Glomerular endothelial cell (primary cell): Measurements from ENCODE around the gene ZBTB16. TPM values are rescaled to one million over a fixed set of nuclear protein-coding genes. Genes with fewer than 3 reads are reported as not detected.

Experiments used
- DNase-seq: peaks from one replicate; pipeline ENCODE4 v3.0.0-alpha.2; 2011; ENCODE audit warnings: low read depth, low spot score; ENCODE audit errors: extremely low read depth
- total RNA-seq: library from RNA; depleted of rRNA; stranded (reverse); fragments of >200 nt; gene quantifications from 2 replicates; pipeline ENCODE4 v1.2.3, GENCODE V29; 2015

ZBTB16 gene
- total RNA-seq, 1 donor from 2014 or later = 6.9 TPM

GRCh38 chr11:114228435-114229411, 169.2 kb downstream of the ZBTB16 start:
- DNase-seq = no peak

- no peak for DNase-seq
These were observed 170.7 kb downstream of the ZBTB16 start for GRCh38 chr11:114230031-114230704.

- DNase-seq = no peak
These were observed 173.0 kb downstream of the ZBTB16 start for GRCh38 chr11:114232400-114233059.

GRCh38 chr11:114233755-114234154, 174.2 kb downstream of the ZBTB16 start:
- DNase-seq = no peak

GRCh38 chr11:114236829-114237228, 177.3 kb downstream of the ZBTB16 start:
- no peak for DNase-seq

- DNase-seq = no peak
These were observed 178.1 kb downstream of the ZBTB16 start for GRCh38 chr11:114237321-114238280.

GRCh38 chr11:114239753-114240161, 180.2 kb downstream of the ZBTB16 start:
- DNase-seq = no peak

- no peak for DNase-seq
These were observed 182.5 kb downstream of the ZBTB16 start for GRCh38 chr11:114242032-114242431.

- DNase-seq = no peak
These were observed 184.2 kb downstream of the ZBTB16 start for GRCh38 chr11:114243461-114244372.

GRCh38 chr11:114244726-114245394, 185.3 kb downstream of the ZBTB16 start:
- no peak for DNase-seq

- no peak for DNase-seq
These were observed 187.0 kb downstream of the ZBTB16 start for GRCh38 chr11:114246321-114247069.

- DNase-seq = no peak
These were observed 187.7 kb downstream of the ZBTB16 start for GRCh38 chr11:114247070-114247789.

- no peak for DNase-seq
These were observed 190.7 kb downstream of the ZBTB16 start for GRCh38 chr11:114250180-114250579.

GRCh38 chr11:114250993-114251814, 191.7 kb downstream of the ZBTB16 start:
- no peak for DNase-seq

- DNase-seq = no peak
These were observed 192.4 kb downstream of the ZBTB16 start for GRCh38 chr11:114251815-114252337.

GRCh38 chr11:114252767-114253166, 193.3 kb downstream of the ZBTB16 start:
- DNase-seq = no peak
